SK-N-MC (cell line): ENCODE measurements around the gene LMF1.

Source experiments
- EZH2 ChIP-seq: fragments of 200-600 bp; sonication (generic); IDR thresholded peaks from one replicate; pipeline ENCODE4 v1.6.1; 2017; ENCODE audit warnings: antibody characterized with exemption
- POLR2AphosphoS5 ChIP-seq: IDR thresholded peaks from 2 replicates; pipeline ENCODE4 v1.6.1; 2012; ENCODE audit warnings: mild to moderate bottlenecking, low read depth, low read length, borderline replicate concordance

GRCh38 chr16:853306-853705 lies 117.5 kb downstream of the LMF1 start:
- TF ChIP-seq EZH2: no peak
- no peak for TF ChIP-seq POLR2AphosphoS5
